ENCODE results near the gene RNF126. TPM values are rescaled to one million over a fixed set of nuclear protein-coding genes. Genes with fewer than 3 reads are reported as not detected.

Gene RNF126
- polyA plus RNA-seq, 4 donors = 20.8 to 36.7 (median 27.4) TPM

DNA sequence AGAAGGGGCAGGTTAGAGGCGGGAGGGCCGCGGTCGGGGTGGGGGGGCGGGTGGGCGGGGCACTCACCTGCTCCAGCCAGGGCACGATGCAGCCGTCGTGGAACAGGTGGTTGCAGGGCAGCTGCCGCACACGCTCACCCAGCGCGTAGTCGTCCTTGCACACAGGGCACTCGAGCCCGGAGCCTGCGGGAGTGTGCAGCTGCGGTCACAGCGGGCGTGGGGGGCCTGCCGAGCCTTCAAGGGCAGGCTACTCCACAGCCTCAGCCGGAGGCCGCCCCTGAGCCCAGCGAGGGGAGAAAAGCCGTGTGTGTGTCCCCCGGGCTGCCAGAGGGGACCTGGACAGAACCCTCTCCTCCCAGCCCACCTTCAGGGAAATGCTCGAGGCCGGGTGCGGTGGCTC is 14.7 kb downstream of the RNF126 start:
- DNase-seq (ENCODE audit: low read depth in 4 of 4, low spot score in 3 of 4) = no peak

DNA sequence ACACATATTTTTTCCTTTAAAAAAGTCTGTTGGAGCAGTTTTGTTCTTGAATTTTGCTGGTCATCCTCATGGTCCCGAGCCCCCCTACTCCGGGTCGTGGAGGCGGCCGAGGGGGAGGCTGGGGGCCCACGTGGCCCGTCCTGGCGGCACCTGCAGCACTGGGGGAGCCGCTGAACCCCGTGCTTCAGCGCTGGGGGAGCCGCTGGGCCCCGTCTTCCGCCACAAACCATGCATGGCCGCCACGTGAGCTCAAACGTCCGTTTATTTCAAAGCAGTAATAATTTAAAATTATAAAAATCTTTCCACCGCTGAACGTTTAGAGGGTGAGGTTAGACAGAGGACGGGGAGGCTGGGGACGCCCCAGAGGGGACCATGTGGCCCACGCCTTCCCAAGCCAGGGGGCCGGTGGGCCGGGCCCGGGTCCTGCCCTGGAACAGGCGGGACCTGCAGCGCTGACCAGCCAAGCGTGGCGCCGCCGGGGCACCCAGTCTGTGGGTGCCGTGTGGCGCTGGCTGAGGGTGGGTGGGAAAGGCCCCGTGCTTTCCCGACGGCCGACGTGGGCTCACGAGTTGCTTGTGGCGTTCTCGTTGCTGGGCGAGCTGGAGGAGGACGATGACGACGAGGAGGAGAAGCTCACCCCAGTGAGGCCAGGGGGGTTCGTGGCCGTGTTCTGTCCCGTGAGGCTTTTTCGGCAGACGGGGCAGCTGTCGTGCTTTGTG is 15.3 kb downstream of the RNF126 start:
- no peak for DNase-seq (ENCODE audit: low read depth in 4 of 4, low spot score in 3 of 4)

DNA sequence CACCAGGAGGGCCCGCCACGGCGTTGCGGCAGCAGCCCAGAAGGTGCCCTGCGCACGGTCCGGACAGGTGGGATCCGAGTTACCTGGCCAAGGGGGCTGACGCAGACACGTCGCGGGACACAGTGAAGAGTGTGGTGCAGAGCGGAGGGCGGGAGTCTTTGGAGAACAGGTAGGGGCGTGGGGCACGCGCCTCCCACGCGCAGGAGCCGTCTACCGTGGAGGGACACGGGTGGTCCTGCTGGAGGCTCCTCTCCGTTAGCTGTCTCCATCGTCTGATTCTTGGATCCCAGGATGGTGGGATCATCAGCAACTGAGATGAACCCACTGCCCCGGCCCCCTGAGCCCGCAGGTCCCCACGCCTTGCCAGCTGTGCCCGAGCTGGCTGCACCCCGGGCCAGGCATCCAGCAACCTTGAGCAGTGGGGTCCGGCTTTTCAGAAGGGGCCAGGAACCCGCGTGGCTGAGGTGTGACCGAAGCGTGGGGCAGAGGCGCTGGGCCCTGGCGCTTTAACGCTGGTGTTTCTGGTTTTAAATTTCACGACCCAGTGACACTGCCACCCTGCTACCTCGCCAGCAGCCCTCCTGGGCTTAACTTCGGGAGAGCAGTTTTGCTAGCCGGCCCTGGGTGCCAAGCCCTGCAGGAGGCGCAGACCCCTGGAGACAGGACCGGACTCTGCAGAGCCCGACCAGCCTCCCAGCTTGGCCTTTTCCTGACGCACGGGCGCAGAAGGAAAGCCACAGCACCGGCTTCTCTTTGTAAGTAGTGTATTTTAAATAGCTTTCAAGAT is 16.0 kb downstream of the RNF126 start:
- no peak for DNase-seq (ENCODE audit: low read depth in 4 of 4, low spot score in 3 of 4)

DNA sequence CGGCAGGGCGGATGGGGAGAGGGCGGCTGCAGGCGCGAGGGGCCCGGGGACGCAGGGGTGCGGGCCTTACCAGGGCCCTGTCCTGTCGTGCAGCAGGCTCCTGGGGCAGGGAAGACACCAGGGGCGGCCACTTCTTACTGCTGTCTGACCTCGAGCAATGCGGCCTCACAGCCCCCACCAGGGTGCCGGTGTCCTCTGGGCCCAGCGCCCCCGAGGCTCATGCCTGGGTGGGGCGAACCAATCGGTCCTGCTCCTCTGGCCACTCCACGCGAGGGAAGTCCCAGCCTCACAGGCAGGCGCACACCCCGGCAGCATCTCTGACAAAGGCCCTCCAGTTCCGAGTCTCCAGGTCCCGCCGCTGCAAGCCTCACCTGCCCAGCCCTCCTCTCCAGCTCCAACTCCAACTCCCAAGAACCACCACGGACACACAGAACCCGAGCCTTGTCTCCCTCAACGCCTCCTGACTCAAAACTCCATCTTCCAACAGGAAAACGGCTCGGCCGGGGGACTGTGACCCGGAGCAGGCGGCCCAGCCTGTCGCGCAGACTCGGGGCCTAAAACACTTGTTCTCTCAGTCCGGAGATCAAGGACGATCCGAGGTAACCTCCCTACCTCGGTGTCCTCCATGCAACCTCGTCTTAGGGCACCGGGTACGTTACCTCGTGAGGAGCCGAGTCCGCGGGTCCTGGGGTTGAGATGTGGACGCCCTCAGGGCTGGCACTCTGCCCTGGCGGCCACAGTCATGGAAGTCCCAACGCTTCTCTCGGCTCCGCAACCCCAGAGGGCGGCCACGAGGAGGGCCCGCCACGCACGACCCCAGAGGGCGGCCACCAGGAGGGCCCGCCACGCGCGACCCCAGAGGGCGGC is 16.9 kb downstream of the RNF126 start:
- DNase-seq (ENCODE audit: low read depth in 4 of 4, low spot score in 3 of 4) = no peak

DNA sequence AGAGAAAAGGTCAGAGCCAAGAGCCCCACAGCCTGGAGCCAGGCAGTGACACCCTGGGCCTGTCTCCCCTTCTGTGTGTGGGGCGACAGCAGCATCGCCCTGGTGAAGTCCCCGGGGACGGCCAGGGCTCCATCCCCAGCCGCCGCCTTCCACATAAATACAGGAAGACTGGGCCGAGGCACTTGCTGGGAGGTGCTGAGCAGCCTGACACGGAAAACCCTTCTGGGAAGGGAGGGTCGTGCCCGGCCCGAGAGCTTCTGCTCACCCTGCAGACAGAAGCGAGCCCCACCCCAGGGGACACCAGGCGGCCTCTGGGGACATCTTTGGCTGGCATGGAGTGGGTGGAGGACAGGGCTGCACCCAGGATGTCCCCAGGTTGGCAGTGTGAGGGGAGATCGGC is 18.2 kb downstream of the RNF126 start:
- no peak for DNase-seq (ENCODE audit: low read depth in 4 of 4, low spot score in 3 of 4)

DNA sequence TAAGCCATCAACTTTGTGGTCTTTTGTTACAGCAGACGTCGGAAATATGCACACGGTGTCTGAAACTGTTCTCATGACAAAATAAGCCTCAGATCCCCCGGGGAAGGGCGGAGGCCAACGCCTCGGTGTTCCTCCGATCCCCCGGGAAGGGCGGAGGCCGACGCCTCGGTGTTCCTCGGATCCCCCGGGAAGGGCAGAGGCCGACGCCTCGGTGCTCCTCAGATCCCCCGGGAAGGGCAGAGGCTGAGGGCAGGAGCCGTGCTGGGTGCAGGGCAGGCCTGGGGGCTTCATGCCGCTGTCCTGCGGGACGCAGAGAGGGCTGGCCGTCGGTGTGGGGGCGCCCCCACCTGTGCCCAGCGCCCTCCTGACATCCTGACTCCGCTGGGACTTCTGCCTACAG is 18.7 kb downstream of the RNF126 start:
- no peak for DNase-seq (ENCODE audit: low read depth in 4 of 4, low spot score in 3 of 4)

DNA sequence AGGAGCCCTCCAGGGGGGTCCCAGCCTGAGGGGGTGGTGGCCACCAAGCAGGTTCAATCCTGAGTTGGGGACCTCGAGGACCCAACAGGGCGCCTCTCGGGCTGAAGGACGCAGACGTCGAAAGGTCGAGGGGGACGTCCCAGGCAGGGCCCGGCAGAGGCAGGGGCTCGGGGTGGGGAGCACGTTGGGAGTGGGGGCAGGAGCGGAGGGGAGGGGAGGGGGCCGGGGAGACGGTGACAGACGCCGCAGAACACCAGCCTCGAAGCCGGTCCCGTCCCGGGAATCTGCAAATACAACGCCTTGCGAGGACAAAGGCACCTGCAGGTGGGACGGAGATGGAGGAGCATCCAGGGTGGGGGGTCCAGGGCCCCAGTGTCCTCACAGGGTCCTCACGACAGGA is 19.3 kb downstream of the RNF126 start:
- no peak for DNase-seq (ENCODE audit: low read depth in 4 of 4, low spot score in 3 of 4)

DNA sequence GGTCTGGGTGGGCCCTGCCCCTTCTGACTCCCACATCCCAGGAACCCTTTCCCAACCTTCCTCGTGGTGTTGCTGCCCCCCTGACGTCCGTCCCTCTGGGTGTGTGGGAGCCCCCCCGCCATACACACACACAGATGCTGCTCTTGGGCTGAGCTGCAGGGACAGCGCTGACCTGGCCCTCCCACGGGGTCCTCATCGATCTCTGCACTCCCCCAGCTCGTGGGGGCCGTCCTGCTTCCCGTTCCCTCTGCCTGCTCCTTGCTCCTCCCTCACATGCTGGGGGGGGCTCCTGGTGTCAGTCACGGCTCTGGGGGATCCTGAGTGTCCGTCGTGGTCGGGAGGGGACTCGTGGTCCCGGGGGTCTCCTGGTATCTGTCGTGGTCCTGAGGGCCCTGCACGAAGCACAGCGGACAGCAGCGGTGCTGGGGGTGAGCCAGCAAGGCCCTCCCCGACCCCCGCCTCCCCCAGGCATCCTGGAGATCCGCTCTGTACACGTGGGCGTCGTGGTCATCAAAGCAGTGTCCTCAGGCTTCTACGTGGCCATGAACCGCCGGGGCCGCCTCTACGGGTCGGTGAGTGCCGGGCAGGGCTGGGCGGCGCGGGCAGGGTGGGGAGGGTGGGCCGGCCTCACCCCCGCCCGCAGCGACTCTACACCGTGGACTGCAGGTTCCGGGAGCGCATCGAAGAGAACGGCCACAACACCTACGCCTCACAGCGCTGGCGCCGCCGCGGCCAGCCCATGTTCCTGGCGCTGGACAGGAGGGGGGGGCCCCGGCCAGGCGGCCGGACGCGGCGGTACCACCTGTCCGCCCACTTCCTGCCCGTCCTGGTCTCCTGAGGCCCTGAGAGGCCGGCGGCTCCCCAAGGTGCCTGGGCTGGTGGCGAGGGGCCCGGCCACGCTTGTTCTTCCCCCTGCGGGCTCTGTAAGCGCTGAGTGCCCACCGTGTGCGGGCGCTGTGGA is 20.0 kb downstream of the RNF126 start:
- DNase-seq (ENCODE audit: low read depth in 4 of 4, low spot score in 3 of 4) = no peak

DNA sequence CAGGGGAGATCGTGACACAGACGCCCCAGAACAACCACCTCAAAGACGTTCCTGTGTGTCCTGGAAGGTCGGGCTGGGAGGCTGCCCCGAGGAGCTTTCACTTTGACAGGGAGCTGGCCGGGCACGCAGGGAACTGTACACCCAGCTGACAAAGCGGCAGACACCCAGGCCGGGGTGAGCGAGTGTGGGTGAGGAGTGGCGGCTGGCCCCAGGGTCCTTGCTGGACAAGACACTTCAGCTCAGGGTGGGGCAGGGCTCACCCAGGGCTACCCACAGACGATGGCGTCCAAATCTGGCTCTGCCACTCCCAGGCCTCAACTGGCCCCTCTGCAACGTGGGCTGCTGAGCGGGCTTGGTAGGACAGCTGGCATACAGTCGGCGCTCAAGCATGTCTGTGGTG is 21.3 kb downstream of the RNF126 start:
- no peak for DNase-seq (ENCODE audit: low read depth in 4 of 4, low spot score in 3 of 4)

DNA sequence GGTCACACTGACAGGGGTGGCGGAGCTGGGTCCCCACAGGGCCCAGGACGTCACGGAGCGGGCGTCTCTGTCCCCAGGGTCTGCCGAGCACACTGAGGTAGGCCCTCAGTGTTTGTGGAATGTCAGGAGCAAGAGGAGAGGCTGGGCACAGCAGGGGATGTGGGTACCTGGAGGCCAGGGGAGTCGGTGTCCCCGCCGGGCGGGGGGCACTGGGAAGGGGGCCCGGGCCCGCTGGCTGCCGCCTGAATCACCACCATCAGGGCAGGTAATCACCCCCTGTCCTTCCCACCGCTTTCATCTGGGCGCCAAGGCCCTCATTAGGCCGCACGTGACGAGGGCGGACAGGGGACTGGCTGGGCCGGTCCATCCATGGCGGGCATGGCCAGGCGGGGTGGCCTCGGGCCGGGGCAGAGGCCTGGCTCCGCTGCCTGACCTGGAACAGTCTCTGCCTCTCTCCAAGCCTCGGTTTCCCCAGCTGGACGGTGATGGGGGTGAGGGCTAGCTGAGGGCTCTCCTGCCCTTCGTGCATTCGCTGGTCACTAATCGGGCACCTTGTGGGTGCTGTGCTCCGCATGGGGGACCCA is 22.3 kb downstream of the RNF126 start:
- no peak for DNase-seq (ENCODE audit: low read depth in 4 of 4, low spot score in 3 of 4)

DNA sequence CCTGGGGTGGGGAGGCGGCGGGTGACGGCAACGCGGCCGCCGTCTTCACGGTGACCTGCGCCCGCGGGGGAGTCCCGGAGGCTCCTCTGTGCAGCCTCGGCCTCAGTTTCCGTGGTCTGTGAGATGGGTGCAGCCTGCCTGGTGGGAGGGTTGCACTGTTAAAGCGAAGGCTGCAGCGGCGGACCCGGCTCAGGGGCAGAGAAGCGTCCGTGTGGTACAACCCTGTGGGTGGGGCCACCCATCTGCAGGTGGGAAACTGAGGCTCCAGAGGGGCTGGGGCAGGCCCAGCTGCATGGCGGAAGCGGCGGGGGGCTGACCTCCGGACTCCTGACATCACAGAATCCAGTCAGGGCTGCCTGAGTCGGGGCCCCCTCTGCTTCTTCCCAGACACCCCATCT is 22.9 kb downstream of the RNF126 start:
- no peak for DNase-seq (ENCODE audit: low read depth in 4 of 4, low spot score in 3 of 4)

DNA sequence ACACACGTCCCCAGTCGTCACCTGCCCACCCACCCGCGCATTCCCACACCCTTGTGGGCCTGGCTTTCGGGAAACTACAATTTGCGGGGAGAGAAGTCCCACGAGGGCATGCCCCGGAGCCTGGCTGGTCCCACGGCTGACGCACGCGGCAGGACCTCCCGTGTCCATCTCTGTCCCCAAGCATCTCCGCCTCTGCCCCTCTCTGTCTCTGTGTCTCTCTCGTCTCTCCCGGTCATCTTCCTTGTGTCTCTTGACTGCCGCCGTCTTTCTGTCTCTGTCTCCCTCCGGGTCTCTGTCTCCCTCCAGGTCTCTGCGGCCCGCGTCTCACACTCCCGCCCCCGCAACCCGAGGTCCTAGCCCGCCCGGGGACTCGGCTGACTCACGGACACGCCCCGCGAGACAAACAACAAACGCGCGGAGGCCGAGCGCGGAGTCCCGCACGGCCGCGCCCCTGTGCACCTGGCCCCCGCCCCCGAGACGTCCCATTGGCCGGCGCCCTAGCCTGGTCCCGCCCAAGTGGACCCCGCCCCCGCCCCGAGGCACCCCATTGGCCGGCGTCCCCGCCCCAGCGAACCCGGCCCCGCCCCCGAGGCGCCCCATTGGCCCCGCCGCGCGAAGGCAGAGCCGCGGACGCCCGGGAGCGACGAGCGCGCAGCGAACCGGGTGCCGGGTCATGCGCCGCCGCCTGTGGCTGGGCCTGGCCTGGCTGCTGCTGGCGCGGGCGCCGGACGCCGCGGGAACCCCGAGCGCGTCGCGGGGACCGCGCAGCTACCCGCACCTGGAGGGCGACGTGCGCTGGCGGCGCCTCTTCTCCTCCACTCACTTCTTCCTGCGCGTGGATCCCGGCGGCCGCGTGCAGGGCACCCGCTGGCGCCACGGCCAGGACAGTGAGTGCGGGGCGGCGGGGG is 23.5 kb downstream of the RNF126 start, which contains the start of gene FGF22:
Gene FGF22, plus strand, starts transcription at position 627 of the 908 bp plus-strand sequence. Its CDS starts 47 bp downstream, at position 674.
- peak; percentile 69 to 77 (median 75) for DNase-seq (ENCODE audit: low read depth in 4 of 4, low spot score in 3 of 4)

DNA sequence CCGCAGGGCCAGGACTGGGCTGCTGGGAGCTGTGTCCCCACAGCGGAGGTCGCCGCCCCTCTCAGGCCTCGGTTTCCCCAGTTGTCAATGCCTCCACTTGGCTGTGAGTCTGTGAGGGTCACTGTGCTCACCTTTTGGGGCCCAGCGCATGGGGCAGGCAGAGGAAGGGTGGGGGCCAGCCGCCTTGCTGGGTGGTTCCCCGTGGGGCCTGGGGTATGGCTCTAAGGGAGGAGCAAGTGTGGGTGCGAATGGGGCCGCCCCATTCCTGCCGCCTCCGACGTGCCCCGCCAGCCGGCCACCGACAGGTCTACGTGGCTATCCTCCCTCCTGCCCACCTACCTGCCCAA is 24.1 kb downstream of the RNF126 start:
- DNase-seq (ENCODE audit: low read depth in 4 of 4, low spot score in 3 of 4) = no peak

DNA sequence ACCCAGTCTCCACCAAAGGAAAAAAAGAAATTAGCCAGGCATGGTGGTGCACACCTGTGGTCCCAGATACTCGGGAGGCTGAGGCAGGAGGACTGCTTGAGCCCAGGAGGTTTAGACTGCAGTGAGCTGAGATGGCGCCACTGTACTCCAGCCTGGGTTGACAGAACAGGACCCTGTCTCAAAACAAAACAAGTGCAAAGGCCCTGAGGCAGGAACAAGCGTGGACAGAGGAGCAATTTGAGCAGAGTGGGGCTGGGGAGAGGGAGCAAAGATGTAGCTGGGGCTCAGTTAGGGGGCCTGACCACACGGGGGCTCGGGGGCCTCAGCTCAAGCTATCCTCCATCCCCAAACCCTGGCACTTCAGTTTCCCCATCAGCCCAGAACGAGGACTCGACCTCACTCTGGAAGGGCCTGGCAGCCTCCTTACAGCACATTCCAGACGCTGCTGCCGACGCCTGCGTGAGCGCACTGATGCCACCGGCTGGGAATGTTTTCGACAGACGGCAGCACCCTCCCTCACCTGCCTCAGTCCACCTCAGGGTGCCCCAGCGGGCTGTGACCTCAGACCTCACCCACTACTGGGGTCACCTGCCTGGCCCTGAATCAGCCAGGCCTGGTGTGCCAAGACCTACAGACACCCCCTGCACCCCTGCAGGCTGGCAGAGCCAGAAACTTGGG is 27.9 kb downstream of the RNF126 start:
- no peak for DNase-seq (ENCODE audit: low read depth in 4 of 4, low spot score in 3 of 4)

DNA sequence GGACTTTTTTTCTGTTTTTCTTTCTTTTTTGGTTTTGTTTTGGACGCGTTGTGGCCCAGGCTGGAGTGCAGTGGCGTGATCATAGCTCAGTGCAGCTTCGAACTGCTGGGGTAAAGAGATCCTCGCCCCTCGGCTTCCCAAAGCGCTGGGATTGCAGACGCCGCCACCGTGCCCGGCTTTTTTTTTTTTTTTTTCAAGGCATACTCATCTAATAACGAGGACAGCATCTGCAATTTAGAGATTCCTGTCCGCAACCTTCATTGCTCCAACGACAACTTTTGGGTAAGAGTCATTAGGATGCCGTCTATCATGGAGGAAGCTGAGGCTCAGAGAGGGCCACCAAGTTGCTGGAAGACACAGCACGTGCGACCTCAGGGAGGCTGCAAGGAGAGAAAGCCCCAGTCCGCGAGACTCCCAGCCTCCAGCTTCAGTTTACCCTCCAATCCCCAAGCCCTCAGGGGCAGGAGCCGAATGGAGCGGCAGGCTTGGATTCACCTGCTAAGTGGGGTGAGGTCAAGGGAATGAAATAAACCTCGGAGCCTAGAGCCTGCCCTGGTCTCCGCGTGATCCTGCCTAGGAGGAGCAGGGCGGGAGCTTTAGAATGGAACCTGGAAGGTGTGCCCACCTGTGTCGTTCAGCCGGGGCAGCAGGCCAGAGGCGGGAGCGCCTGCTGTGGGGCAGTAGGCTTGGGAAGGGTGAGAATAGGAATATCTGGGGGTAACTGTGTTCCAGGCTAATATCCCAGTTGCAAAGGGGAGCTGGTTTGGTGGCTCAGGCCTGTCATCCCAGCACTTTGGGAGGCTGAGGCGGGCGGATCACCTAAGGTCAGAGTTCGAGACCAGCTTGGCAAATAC is 29.0 kb downstream of the RNF126 start:
- no peak for DNase-seq (ENCODE audit: low read depth in 4 of 4, low spot score in 3 of 4)

DNA sequence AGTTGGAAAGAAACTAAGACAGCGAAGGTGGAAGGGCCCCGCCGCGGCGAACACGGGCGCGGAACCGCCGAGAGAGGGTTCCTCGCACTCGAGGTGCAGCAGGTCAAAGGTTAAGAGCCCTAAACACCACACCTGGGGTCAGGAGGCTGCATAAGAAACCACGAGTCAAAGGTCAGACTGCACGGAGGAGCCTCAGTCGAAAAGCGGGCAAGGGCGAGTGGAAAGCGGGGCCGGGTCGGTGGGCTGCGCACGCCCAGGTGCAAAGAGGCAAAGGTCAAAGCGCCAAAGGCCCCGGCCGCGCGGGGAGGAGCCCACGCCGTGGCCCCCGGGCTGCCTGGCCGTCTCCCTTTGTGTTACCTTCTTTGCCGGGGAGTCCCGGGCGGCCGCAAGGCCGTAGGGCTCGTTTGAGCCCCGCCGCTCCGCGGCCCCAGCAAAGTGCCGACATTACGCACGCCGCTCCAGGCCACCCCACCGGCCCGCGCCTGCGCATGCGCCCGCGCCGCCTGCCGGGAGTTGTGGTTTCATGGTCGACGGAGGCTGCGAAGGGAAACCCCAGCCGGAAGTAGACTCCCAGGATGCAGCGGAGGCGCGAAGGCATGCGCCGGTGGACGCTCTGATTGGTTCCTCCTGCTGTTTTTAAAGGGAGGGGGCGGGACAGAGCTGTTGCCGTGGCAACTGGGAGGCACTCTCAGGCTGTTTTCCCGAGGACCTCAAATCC is 29.8 kb downstream of the RNF126 start, which contains the start of gene POLRMT:
Gene POLRMT, minus strand, starts transcription at position 470 of the 718 bp plus-strand sequence. Its CDS starts 25 bp downstream, at position 445.
- peak; percentile 93 to 97 (median 96) for DNase-seq (ENCODE audit: low read depth in 4 of 4, low spot score in 3 of 4)

Measured in right renal pelvis (tissue), 4 donors.